Eye (tissue), 1 donor: ENCODE measurements around the gene MC4R.

Experiments
- DNase-seq: peaks from one replicate; pipeline ENCODE4 v3.0.0-alpha.2; 2015

MC4R gene

DNA sequence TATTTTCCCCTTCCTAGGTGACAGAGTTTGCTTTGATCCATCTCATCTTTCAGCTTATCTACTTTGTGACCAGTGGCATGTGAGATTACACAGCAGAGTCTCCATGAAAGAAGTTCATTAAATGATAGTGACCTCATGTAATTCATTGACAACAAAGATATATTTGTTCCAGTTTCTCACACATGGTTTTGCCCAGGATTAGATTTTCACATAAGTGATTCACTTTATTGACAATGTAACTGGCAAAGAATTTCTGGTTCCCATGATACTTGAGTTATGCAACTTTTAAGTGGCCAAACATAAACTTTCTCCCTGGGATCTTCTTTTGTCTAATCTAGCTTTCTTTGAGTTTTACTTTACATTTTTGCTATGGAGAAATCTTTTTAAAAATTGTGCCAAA lies 50.0 kb downstream of the MC4R start:
- no peak for DNase-seq
